H4 (cell line): Measurements from ENCODE around the gene SHISA5. TPM values are rescaled to one million over a fixed set of nuclear protein-coding genes. Genes with fewer than 3 reads are reported as not detected.
"Not testable (repeated sequence)": the region's sequence is repeated elsewhere in the genome, so short reads cannot be mapped to it uniquely, and the experiment has no call there.

Experiments
- DNase-seq: peaks from one replicate; pipeline ENCODE4 v3.0.0-alpha.2; 2015; ENCODE audit warnings: low spot score
- total RNA-seq: library from RNA; depleted of rRNA; stranded (reverse); fragments of >200 nt; shearing (Covaris generic); gene quantifications from 2 replicates; pipeline ENCODE4 v1.2.3, GENCODE V29; 2014; rRNA removed

Gene SHISA5
- 100 and 108 TPM in 2 replicates for total RNA-seq

DNA sequence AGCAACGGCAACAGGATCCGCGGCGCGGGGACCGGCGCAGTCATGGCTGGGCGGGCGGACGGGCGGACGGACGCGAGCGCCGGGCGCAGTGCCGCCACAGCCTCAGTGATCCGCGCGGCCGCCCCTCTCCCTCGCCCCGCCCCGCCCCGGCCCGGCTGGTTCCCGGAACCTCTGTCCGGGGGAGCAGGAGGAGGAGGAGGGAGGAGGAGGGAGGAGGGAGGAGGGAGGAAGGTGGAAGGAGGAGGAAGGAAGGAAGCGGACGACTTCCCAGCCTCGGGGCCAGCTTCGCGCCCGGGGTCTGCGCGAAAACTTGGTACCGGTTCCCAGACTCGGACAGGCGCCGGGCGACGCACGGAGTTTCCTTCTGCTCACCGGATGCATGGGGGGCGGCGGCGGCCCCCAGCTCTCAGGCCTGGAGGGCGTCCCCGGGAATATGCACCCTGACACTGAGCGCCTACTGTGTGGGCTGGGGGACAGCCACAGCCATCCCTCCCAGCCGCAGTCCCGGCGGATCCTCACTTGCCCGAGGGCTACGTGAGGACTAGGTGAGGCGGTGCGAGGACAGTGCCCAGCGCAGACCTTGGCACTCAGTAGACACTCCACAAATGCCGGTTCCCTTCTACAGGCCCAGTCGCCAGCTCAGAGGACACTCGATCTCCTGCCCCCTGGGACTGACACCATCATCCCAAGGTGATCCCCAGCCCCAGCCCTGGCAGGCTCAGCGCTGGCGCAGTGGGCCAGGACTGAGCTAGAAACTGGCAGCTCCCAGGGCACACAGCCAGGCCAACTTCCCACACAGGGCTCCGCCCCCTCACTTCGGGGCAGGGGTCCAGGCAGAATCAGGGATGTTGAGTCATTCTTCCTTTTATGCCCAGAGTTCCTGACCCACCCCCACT, at the start of gene SHISA5:
TSS of gene SHISA5 (minus strand) at position 124 of the 896 bp plus-strand sequence. CDS start at position 44, 80 bp downstream.
- no peak for DNase-seq

GRCh38 chr3:48553361-48553760, 49.4 kb upstream of the SHISA5 start:
- DNase-seq, result no peak

DNA sequence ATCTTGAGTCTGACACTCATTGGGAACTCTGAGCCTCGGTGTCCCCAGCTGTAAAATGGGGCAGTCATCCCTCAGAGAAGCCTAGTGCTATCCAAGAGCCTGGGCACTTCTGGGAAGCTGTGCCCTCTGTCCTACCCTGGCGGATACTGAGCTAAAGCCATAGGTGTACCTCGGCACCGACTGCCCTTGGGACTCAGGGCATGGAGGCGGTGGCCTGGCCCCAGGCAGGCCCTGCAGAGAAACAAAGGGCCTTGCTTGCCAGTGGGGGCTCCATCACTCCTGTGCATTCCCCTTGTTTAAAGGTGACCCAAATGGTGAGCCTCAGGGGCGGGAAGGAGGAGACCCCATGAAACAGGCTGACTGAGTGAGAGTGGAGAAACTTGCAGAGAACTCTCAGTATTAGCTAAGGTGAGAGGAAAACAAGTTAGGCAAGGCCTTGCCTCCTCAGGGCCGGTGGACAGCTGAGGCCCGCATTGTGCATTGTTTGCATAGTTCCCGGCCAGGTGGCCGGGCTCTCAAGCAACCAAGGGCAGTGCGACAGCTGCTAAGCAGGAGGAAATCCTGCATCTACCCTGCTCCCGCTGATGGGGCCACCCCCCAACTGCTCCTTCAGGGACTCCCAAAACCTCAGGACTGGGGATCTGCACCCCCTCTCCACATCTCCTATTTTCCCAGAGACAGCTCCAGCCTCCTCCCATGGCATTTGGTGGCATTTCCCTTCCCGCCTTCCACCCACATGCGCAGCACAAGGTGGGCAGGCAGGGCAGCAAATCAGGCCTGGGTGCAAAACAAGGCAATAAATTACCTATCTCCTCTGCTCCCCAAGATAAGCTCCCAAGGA, 48.4 kb upstream of the SHISA5 start:
- no peak for DNase-seq

DNA sequence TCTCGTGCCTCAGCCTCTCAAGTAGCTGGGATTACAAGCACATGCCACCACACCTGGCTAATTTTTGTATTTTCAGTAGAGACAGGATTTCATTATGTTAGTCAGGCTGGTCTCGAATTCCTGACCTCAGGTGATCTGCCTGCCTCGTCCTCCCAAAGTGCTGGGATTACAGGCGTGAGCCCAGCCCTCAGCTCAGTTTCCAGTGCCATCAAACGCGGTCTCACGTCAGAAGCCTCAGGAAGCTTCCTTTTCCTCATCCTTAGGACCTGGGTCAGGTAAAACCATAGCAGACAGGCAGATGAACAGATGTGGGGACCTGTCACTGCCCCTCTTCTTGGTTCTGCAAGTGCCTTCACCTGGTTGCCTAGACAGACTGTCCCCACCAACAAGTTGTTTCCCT, 47.7 kb upstream of the SHISA5 start:
- DNase-seq, result not testable (repeated sequence)

DNA sequence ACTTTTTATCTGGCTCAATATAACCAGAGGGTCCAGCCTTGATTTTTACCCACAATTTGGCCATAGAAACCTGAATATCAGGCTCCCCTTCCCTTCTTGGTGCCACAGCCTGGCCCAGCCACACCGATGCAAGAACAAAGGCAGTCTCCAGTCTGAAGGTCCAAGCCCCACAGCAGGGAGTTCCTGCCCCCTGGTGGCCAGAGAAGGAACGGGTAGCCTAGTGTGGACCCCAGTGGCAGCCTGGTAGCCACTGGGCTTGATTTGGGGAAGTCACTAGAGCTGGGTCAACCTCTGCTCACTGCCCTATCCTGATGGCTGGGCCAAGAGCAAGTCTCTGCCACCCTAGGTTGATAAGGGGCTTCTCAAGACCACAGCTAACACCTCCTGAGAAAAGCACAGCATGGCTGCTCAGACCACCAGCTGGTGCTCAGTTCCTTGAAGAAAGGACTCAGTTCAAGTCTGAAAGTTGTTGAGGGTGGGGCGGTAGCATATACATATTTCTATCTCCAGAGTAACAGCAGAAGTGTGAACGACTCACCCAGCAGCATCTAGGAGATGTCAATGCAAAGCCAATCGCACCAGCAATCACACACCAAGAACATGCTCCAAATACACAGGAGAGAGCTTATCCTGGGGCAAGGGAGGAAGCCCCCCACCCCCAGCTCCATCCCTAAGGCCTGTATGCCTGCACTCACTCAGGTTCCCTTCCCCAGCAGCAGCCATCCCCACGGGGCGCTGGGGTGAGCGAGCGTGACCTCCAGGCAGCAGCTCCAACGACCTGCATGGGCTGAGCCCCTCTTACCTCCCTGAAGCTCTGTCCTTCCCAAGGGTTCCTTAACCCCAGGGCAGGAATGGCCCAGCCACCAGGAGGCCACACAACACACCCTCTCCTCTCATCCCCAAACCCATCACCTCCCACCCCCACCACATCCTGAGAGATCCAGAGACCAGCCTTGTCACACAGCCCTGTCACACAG, 45.0 kb upstream of the SHISA5 start:
- peak; percentile 47 for DNase-seq

DNA sequence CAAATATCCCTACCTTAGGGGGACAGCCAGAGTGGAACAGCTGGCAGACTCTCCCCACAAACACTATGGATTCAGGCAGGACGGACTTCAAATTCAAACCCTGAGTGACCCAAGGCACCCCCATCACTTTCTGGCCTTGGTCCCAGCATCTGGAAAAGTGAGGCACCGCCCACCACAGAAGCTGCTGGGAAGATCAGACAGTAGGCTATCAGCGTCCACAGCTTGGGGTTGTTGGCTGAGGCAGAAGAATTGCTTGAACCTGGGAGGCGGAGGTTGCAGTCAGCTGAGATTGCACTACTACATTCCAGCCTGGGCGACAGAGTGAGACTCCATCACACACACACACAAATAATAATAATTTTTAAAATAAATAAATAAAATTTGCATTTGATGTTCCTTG, 44.2 kb upstream of the SHISA5 start:
- no peak for DNase-seq

DNA sequence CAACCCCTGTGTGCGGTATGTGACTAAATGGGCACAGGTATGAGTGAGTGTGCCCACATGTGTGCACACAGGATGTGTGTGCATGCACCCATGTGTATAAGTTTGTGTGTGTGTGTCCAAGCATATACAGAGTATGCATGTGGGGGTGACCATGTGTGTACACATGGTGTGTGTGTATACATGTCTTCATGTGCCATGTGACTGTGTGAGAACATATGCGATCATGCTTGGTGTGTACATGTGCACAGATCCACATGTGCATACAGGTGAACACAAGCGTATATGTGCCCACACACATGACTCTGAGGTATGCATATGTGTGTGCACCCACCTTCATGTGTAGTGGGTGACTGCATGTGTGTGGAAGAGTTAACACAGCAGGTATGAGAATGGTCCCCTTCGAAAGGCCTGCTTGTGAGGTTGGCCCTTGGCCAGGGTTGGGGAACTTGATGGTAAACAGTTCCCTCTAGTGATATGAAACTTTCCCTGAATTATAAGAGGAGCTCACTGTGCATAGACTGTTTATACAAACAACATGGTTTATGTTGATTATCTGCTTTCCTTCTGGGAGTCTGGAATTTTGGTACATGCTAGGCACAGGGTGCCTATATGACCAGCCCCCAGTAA, 42.3 kb upstream of the SHISA5 start:
- DNase-seq, result no peak

DNA sequence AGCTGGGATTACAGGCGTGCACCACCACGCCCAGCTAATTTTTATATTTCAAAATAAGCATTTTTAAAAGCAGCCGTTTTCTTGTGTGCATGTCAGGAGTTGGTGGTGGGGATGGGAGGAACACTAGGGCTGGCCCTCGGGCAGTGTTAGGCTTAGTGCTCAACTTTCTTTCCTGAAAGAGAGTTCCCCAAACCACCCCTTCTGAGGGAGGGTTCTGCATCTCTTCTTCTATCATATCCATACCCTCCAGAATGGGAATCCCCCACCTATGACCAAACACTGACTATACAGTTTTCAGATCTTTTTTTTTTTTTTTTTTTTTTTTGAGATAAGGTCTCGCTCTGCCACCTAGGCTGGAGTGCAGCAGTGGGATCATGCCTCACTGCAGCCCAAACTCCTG, 40.2 kb upstream of the SHISA5 start:
- DNase-seq, result no peak

- DNase-seq, result no peak
These were observed 39.4 kb upstream of the SHISA5 start for GRCh38 chr3:48543271-48543866.

DNA sequence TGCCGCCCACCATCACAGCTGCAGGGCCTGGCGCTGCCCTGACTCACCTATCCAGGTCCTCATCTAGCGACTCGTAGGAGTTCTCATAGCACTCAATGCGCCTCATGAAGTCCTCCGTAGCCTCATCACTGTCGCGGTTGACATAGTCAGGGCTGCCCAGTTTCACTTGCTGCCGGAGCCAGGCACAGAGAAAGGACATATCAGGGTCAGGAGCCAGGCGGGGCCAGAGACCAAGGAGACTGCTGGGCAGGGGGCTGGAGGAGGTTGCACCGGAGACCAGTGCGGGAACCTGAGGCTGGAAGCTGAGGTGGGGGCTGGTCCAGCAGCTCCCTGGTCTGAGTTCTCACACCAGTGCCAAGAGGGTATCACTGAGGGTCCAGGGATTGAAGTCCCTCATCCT, 34.5 kb upstream of the SHISA5 start:
- no peak for DNase-seq

DNA sequence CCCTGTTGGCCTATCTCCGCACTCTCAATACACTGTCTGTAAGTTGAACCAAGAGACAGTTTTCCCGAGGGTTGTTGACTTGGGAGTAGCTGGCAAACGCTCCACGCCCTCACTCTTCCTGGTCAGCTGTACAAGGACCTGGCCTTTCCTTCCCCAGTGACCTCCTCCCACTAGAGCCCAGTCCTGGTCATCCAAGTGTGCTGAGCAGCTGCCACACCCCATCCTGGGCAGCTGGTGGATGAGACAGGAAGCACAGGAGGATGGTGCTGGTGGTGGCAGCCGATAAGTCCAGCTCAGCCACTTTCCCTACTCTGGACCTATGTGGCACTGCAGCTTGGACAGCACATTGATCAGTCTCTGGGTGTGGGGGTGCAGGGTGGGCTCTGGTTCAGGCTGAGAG, 32.8 kb upstream of the SHISA5 start:
- DNase-seq, result no peak

DNA sequence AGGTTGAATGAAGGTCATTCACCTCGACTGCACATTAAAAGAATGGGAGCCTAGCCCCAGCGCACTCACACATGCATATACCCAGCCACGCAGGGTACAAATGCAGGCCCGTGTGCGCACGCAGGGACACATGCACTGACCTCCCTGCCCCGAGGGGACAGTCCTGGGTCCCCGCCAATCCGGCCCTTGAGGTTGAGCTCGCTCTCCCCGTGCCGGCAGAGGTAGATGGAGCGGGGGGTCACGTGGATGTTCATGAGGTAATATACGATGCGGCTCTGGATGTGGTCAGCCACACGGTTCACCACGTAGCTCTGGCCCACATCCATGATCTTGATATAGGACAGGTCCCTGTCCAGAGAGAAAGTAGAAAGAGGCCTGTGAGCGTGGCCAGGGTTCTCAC, 32.1 kb upstream of the SHISA5 start:
- no peak for DNase-seq

GRCh38 chr3:48535578-48535977, 31.6 kb upstream of the SHISA5 start:
- no peak for DNase-seq

DNA sequence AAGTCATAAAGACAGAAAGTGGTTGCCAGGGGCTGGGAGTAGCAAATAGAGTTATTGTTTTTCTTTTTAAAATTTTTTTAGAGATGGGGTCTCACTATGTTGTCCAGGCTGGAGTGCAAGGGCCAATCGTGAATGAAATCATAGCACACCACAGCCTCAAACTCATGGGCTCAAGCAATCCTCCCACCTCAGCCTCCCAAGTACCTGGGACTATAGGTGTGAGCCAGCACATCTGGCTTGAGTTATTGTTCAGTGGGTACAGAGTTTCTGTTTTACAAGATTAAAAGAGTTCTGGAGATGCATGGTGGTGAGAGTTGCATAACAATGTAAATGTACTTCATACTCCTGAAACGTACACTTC, 29.0 kb upstream of the SHISA5 start:
- no peak for DNase-seq

- no peak for DNase-seq
These were observed 28.4 kb upstream of the SHISA5 start for GRCh38 chr3:48532271-48532976.

GRCh38 chr3:48530701-48531100, 26.7 kb upstream of the SHISA5 start:
- DNase-seq, result not testable (repeated sequence)

DNA sequence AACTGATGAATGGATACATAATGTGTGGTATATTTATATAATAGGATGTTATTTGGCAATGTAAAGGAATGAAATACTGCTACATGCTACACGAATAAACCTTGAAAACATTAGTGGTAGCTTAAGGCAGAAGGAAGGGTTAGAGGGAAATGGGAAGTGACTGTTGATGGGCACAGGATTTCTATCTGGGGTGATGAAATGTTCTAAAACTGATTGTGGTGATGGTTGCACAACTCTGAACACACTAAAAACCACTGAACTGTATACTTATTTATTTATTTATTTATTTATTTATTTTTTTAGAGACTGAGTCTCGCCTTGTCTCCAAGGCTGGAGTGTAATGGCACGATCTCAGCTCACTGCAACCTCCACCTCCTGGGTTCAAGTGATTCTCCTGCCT, 24.8 kb upstream of the SHISA5 start:
- DNase-seq, result no peak

DNA sequence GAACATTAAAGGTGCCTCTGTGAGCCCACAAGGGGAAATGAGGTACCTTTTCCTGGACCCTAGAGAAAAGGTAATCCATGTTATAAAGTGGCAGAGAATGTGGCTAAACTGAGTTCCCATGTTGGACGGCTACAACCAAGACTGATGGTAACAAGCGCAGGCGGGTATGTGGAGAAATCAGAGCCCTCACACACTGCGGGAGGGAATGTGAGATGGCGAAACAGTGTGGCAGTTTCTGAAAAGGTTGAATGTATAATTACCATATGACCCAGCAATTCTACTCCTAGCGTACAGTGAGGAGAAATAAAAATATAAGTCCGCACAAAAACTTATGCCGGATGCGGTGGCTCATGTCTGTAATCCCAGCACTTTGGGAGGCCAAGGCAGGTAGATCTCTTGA, 24.1 kb upstream of the SHISA5 start:
- no peak for DNase-seq

DNA sequence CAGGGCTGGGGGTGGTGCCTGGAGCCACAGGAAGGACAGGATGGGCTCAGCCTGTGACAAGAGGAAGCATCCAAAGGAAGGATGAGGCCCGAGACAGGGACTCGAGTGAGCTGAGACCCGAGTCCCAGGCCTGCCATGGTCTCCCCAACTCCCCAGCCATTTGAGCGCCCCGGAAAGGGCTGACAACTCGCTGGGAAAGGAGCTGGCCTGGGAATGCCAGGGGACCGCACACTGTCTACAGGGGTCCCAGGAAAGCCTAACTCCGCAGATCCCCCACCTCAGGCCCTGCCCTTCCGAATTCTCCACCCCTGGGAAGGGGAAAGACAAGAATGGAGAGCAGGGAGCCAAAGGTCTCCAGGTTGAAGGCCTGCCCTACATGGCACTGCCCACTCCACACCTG, 21.0 kb upstream of the SHISA5 start:
- no peak for DNase-seq

GRCh38 chr3:48521635-48522034, 17.7 kb upstream of the SHISA5 start:
- no peak for DNase-seq
